Measurements from ENCODE around the gene MAP3K2.

Gene MAP3K2

GRCh38 chr2:127280693-127281092 lies 107.1 kb downstream of the MAP3K2 start:
- no peak for DNase-seq

- no peak for DNase-seq
These were observed 108.0 kb downstream of the MAP3K2 start for GRCh38 chr2:127279781-127280180.

GRCh38 chr2:127278959-127279358 lies 108.8 kb downstream of the MAP3K2 start:
- DNase-seq = no peak

GRCh38 chr2:127277028-127277427 lies 110.7 kb downstream of the MAP3K2 start:
- DNase-seq = no peak

DNA sequence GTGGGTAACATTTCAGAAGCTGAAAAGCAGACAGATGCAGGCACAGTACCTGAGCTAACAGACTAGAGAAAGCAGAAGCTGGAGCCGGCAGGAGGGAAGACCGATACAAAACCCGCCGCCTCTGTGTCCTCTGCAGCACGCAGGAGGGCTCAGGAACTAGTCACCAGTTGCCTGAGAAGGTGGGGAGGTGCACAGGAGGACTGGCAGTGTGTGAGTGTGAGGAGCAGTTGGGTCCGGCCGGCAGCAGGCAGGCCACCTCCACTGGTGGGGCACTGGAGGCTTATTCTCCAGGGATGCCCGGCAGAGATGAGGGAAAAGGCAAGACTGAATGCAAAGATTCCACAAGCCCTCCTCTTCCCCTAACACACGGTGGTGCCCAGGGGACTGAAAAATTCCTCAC lies 112.0 kb downstream of the MAP3K2 start:
- DNase-seq = no peak

DNA sequence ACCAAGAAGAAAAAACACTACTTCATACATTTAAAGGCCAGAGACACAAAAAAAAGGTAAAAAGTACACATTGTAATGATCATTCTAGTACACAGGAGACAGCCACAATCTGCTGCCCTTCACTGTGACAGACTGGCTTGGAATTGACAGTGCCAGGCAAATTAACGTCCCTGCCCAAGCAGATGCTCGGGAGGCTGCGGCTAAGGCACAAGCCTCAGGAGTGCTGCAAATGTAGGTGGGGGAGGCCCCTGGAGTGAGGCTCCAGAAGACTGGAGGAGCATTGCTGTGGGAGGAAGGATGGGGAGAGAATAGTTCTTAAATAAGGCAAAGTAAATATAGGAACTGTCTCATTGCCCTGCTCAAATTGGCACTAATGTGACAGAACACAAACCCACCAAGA lies 112.4 kb downstream of the MAP3K2 start:
- no peak for DNase-seq

DNA sequence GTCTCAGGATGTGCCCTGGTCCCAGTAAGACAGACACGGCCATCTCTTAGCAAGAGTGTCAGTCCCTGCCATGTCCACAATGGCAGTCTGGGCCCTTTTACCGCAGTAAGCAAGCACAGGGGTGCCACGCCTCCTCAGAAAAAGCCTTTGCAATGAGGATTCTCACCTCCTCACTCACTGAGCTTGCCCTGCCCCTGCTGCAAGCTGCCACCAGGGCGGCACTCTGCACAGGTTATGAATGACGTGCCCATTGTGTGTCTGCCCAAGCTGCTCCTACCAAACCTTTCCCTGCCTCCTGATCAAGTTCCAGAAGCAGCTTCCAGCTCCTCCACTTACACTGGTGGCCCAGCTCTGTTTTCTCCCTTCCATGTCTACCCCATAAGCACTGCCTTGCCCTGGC lies 117.1 kb downstream of the MAP3K2 start:
- no peak for DNase-seq

GRCh38 chr2:127261804-127262406 lies 125.9 kb downstream of the MAP3K2 start:
- no peak for DNase-seq

GRCh38 chr2:127259355-127259754 lies 128.4 kb downstream of the MAP3K2 start:
- DNase-seq = no peak

GRCh38 chr2:127256866-127257265 lies 130.9 kb downstream of the MAP3K2 start:
- DNase-seq = no peak

DNA sequence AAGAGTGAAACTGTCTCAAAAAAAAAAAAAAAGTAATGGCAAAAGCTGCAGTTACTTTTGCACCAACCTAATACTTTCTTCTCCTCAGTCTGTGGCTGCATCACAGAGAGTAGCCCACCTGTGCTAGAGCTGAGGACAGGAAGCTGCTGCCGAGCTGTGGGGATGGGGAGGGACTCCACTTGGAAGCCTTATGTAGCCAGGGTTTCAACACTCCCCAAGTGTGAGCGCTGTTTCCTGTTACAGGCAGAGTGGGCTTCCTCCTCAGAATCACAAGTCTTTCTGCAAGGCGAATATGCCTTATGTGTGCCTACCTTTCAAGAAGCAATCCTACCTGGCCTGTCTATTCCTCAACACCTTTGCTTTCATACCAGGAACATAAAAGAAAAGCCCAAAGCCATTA lies 131.4 kb downstream of the MAP3K2 start:
- DNase-seq = no peak

DNA sequence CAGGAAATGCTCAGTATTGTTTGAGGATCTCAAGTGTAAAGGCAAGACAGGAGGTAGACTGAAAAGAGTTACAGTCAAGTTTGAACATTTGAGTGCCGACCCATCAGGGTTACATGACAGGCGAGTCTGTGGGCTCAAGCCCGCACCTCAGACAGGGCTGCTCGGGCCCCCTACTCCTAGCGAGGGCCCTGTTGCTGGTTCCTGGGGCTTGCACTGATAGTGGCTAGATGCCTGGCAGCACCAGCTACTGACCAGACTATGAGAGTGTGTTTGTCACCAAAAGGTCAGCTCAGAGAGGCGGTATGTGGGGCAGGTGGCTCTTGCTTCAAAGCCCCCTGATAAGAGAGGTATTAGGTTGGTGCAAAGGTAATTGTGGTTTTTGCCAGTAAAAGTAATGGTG lies 132.1 kb downstream of the MAP3K2 start:
- DNase-seq = no peak

DNA sequence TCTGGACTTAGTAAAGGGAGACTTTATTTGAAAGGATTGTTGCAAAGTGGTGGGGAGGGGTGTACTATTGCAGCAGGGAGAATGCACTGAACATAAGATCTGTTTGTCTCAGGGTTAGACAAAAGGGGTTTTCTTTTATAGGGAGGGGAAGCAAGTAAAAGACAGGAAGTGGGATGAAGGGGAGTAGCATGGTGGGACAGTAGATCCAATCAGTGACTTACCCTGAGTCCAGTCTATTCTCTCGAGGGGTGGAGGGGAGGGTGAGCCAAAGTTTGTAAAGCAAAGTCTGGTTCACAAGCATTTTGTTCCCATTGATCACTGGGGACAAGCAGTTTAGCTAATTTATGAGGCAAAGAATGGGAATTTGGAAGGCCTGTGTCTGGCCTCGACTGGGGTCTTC lies 132.6 kb downstream of the MAP3K2 start:
- DNase-seq = no peak

- no peak for DNase-seq
These were observed 133.3 kb downstream of the MAP3K2 start for GRCh38 chr2:127254386-127254981.

Data from SW 1271 (cell line).